Hepatocyte (in vitro differentiated cells): ENCODE results near the gene PDSS2. TPM values are rescaled to one million over a fixed set of nuclear protein-coding genes. Genes with fewer than 3 reads are reported as not detected.

Source experiments
- DNase-seq: peaks from one replicate; pipeline ENCODE4 v3.0.0-alpha.2; 2016; ENCODE audit warnings: low spot score
- H2AFZ ChIP-seq: fragments of 200-600 bp; sonication (generic); 2 replicates; pipeline ENCODE4 v1.6.0; 2016; ENCODE audit warnings: antibody characterized with exemption, mild to moderate bottlenecking
- H3K27ac ChIP-seq: fragments of 200-600 bp; sonication (generic); 2 replicates; pipeline ENCODE4 v1.5.1; 2016; ENCODE audit warnings: mild to moderate bottlenecking
- H3K27me3 ChIP-seq: fragments of 200-600 bp; sonication (generic); 2 replicates; pipeline ENCODE4 v1.6.1; 2016
- H3K36me3 ChIP-seq: fragments of 200-600 bp; sonication (generic); replicated peaks from 2 replicates; pipeline ENCODE4 v1.5.1; 2016; ENCODE audit warnings: low read depth; ENCODE audit not compliant: insufficient read depth
- H3K4me1 ChIP-seq: fragments of 200-600 bp; sonication (generic); 2 replicates; pipeline ENCODE4 v1.5.1; 2016; ENCODE audit warnings: mild to moderate bottlenecking, moderate library complexity; ENCODE audit not compliant: insufficient read depth
- H3K4me2 ChIP-seq: fragments of 200-600 bp; sonication (generic); 2 replicates; pipeline ENCODE4 v1.6.0; 2016
- H3K4me3 ChIP-seq: fragments of 200-600 bp; sonication (generic); 2 replicates; pipeline ENCODE4 v1.5.1; 2016; ENCODE audit warnings: mild to moderate bottlenecking
- H3K79me2 ChIP-seq: fragments of 200-600 bp; sonication (generic); 2 replicates; pipeline ENCODE4 v1.6.0; 2017; ENCODE audit warnings: mild to moderate bottlenecking
- H3K9me2 ChIP-seq: fragments of 200-600 bp; sonication (generic); replicated peaks from 2 replicates; pipeline ENCODE4 v1.6.0; 2017; ENCODE audit warnings: mild to moderate bottlenecking; ENCODE audit not compliant: insufficient read depth
- H3K9me3 ChIP-seq: fragments of 200-600 bp; sonication (generic); 2 replicates; pipeline ENCODE4 v1.5.1; 2016; ENCODE audit warnings: low read depth, mild to moderate bottlenecking
- H4K20me1 ChIP-seq: fragments of 200-600 bp; sonication (generic); 2 replicates; pipeline ENCODE4 v1.6.0; 2016; ENCODE audit warnings: mild to moderate bottlenecking; ENCODE audit not compliant: insufficient read depth, poor library complexity, severe bottlenecking
- CTCF ChIP-seq: fragments of 200-600 bp; sonication (generic); IDR thresholded peaks from 2 replicates; pipeline ENCODE4 v1.5.1; 2016; ENCODE audit warnings: antibody characterized with exemption, mild to moderate bottlenecking; ENCODE audit not compliant: poor library complexity
- EZH2 ChIP-seq: fragments of 200-600 bp; sonication (generic); IDR thresholded peaks from 2 replicates; pipeline ENCODE4 v1.6.1; 2016; ENCODE audit warnings: antibody characterized with exemption, mild to moderate bottlenecking, borderline replicate concordance
- EZH2phosphoT487 ChIP-seq: fragments of 200-600 bp; sonication (generic); IDR thresholded peaks from one replicate; pipeline ENCODE4 v1.6.1; 2018; ENCODE audit warnings: antibody characterized with exemption, mild to moderate bottlenecking, low read depth, moderate library complexity; ENCODE audit not compliant: unreplicated experiment, severe bottlenecking
- WGBS: methylation state at CpG from one replicate; pipeline ENCODE4 v1.1.6; 2016; ENCODE audit warnings: low lambda C conversion rate; ENCODE audit errors: missing lambda C conversion rate; 5-methylcytosine and 5-hydroxymethylcytosine counted together
- polyA plus RNA-seq: library from polyadenylated mRNA; unstranded; fragments of >200 nt; fragmentation: Nextera tagmentation; extraction: Ambion mirVana; gene quantifications from 2 replicates; pipeline ENCODE4 v1.2.1, GENCODE V29; 2016
- total RNA-seq: library from RNA; depleted of rRNA; stranded (reverse); fragments of >200 nt; gene quantifications from 2 replicates; pipeline ENCODE4 v1.2.3, GENCODE V29; 2014

PDSS2 gene
- total and polyA plus RNA-seq, 2 experiments from 2014 or later = 15.3 to 18.2 TPM

GRCh38 chr6:107272246-107272645 is 187.1 kb downstream of the PDSS2 start:
- H3K4me2 ChIP-seq = no peak overlapping the region
- TF ChIP-seq EZH2phosphoT487 (no peak), CTCF (no peak), EZH2 (no peak)
- H2AFZ ChIP-seq = no peak overlapping the region
- no peaks in the 10 kb centered on the region for H3K36me3 ChIP-seq
- H4K20me1 ChIP-seq = no peaks in the 10 kb centered on the region
- no peaks in the 10 kb centered on the region for H3K9me2 ChIP-seq
- no peaks in the 10 kb centered on the region for H3K27me3 ChIP-seq
- 83% methylated on average over 2 of the region's 2 CpGs for WGBS
- H3K79me2 ChIP-seq = peaks cover 9% of the 10 kb centered on the region
- H3K4me1 ChIP-seq = peaks cover 7% of the 10 kb centered on the region
- H3K27ac ChIP-seq = no peak overlapping the region
- no peak overlapping the region for H3K4me3 ChIP-seq
- no peak for DNase-seq
- no peaks in the 10 kb centered on the region for H3K9me3 ChIP-seq

- H3K9me3 ChIP-seq = no peaks in the 10 kb centered on the region
- H3K27ac ChIP-seq = peak overlapping the region; percentile 18
- no peaks in the 10 kb centered on the region for H3K36me3 ChIP-seq
- H4K20me1 ChIP-seq = no peaks in the 10 kb centered on the region
- H3K9me2 ChIP-seq = no peaks in the 10 kb centered on the region
- DNase-seq = no peak
- no peak overlapping the region for H2AFZ ChIP-seq
- H3K27me3 ChIP-seq = no peaks in the 10 kb centered on the region
- no peak overlapping the region for H3K4me2 ChIP-seq
- H3K4me1 ChIP-seq = peaks cover 7% of the 10 kb centered on the region
- H3K4me3 ChIP-seq = no peak overlapping the region
- peaks cover 6% of the 10 kb centered on the region for H3K79me2 ChIP-seq
- no peak for TF ChIP-seq EZH2phosphoT487
- TF ChIP-seq CTCF = no peak
- TF ChIP-seq EZH2 = no peak
Observed at GRCh38 chr6:107271208-107271790, 188.1 kb downstream of the PDSS2 start.

DNA sequence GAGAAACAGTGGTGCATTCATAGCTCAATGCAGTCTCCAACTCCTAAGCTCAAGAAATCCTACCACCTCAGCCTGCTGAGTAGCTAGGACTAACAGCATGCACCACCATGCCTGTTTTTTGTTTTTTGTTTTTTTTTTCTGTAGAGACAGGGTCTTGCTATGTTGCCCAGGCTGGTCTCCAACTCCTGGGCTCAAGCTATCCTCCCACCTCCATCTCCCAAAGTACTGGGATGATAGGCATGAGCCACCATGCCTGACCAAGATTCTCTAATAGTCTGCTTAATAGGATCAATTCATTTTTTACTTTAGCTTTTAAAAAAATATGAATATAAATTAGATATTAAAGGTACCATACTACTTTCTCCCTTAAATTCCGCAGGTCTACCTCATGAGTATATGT is 191.7 kb downstream of the PDSS2 start:
- no peak overlapping the region for H3K4me2 ChIP-seq
- no peak for DNase-seq
- H3K4me1 ChIP-seq = peaks cover 15% of the 10 kb centered on the region
- H4K20me1 ChIP-seq = no peaks in the 10 kb centered on the region
- no peaks in the 10 kb centered on the region for H3K27me3 ChIP-seq
- no peak overlapping the region for H2AFZ ChIP-seq
- no peak for TF ChIP-seq EZH2
- TF ChIP-seq EZH2phosphoT487 = no peak
- TF ChIP-seq CTCF = no peak
- no peak overlapping the region for H3K4me3 ChIP-seq
- H3K9me3 ChIP-seq = no peaks in the 10 kb centered on the region
- WGBS = 100% methylated on average over 1 of the region's 1 CpG
- no peaks in the 10 kb centered on the region for H3K9me2 ChIP-seq
- H3K27ac ChIP-seq = no peak overlapping the region
- H3K36me3 ChIP-seq = no peaks in the 10 kb centered on the region
- no peaks in the 10 kb centered on the region for H3K79me2 ChIP-seq

- Histone ChIP-seq H3K27ac (no peak overlapping the region), H3K9me3 (no peaks in the 10 kb centered on the region), H3K4me3 (no peak overlapping the region), H3K9me2 (no peaks in the 10 kb centered on the region), H4K20me1 (no peaks in the 10 kb centered on the region), H3K79me2 (no peaks in the 10 kb centered on the region), H3K36me3 (no peaks in the 10 kb centered on the region), H3K4me1 (peaks cover 15% of the 10 kb centered on the region), H3K4me2 (no peak overlapping the region), H2AFZ (no peak overlapping the region), H3K27me3 (no peaks in the 10 kb centered on the region)
- TF ChIP-seq EZH2phosphoT487 (no peak), CTCF (no peak), EZH2 (no peak)
- DNase-seq = no peak
- 71% methylated on average over 4 of the region's 4 CpGs for WGBS
Observed at GRCh38 chr6:107267006-107267405, 192.4 kb downstream of the PDSS2 start.
